HG03064 (cell line): ENCODE results near the gene GMPR2.

Source experiments
- ATAC-seq: cut with Tn5 transposase; IDR thresholded peaks from one replicate; pipeline ENCODE4 v1.9.1; 2021; ENCODE audit warnings: low read depth; ENCODE audit not compliant: unreplicated experiment

Gene GMPR2

DNA sequence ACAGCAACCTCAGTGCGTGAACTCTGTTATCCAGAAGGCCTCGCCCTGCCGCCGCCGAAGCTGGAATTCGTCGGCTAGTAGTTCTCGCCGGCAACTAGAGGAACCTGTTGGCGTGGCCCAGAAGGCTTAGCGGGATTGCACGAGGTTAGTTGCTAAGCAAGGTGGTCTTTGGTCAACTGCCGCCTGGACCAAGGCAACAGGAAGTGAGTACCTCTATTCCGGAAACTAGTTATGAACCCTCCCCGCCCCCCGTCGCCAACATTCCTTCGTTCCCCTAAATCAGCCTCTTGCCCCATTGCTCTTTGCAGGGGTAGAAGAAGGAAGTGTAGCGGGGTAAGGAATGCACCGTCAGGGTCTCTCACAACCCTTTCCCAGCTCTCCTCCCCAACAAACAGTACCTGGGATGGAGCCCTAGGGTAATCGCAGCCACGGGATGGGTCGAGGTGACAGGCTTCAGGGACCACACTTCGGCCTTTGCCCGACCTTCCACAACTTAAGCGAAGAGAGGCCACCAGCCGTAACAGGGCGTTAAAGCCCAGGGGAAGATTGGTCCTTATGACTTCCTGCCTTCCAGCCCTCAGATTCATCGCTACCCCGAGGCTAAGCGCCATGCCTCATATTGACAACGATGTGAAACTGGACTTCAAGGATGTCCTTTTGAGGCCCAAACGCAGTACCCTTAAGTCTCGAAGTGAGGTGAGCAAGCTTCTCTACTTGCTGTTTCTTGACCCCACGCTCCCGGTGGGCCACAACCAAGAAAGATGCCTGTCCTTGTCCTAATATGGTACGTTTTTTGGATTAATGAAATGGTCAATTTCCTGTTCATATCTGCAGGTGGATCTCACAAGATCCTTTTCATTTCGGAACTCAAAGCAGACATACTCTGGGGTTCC is at the start of gene GMPR2:
TSS of gene GMPR2 (plus strand) at position 285 of the 893 bp plus-strand sequence. CDS start at position 610, 325 bp downstream.
- ATAC-seq: peak; percentile 55

GRCh38 chr14:24183014-24183481 is 49.7 kb upstream of the GMPR2 start:
- ATAC-seq: no peak

DNA sequence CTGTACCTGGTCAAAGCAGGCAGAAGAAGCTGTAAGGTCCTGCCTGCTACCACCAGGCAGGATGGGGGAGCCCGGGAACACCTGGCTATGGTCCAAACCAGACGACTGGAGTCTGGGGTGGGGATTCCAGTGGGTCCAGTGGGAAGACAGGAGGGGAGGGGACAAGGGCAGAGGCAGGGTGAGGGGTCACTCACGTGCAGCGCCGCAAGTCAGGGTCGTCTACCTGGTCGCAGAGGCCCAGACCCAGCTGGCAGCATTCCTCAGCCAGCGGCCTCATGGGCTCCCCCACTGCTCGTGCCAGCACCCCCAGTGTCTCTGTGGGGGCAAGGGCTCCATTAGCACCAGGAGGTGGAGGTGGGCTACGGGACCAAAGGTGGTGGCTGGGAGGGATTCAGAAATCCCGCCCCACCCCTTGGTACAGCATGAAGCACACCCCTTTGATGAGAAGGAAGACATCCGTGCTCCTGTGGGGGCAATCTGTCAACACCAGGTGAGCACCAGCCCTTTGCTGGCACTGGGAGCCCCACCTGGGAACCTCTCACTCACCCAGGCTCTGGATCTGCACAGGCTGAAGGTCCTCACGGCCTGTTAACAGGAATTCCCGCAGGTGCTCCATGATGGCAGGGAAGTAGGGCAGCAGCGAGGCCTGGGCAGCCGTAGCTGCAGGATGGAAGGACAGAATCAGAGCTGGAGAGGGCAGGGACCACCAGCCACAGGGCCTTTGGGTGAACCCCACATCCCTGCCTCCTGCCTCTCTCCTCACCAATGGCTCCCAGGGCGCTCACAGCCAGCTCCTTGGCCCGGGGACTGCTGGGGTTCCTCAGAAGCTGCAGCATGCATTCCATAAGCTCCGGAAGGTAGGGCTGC is 48.4 kb upstream of the GMPR2 start:
- no peak for ATAC-seq

DNA sequence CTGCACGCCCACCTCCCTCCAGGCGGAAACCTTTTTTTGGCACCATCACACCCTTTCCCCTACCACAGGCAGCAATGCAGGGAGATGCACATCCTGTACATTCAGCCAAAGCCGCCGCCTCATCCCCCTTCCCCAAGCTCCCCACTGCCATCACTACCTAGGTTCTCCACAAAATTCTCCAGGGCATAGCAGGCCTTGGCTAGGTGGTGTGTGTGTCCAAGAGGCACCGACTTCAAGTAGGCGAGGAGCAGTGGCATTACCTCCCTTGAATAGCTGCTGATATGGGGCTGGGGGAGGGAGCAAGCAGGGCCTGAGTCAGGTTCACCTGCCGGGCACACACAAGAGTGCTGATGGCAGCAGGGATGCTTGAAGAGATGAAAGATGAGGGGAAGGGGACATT is 47.7 kb upstream of the GMPR2 start:
- no peak for ATAC-seq

- no peak for ATAC-seq
Observed at GRCh38 chr14:24185741-24186140, 47.0 kb upstream of the GMPR2 start.

- ATAC-seq: no peak
Observed at GRCh38 chr14:24186831-24187538, 45.7 kb upstream of the GMPR2 start.

- ATAC-seq: no peak
Observed at GRCh38 chr14:24187539-24187915, 45.2 kb upstream of the GMPR2 start.

GRCh38 chr14:24188251-24189058 is 44.3 kb upstream of the GMPR2 start, which contains the start of gene IPO4:
Gene IPO4, minus strand, starts transcription at chr14:24188816. Its CDS starts 29 bp downstream, at chr14:24188787.
- ATAC-seq: no peak

DNA sequence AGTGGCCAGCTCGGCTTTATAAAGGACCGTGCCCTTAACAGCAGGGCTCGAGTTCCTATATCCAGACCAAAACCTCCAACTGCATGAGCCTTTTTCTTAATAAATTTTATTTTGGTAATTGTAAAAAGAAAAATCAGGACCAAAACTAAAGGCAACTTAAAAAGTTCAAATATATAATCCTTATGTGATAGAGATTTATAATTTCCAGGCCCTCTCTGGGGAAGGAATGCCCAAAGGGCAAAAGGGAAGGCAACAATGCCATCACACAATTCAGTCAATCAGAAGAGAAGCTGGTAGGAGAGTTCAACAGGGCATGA is 43.7 kb upstream of the GMPR2 start:
- ATAC-seq: no peak

GRCh38 chr14:24189460-24189859 is 43.3 kb upstream of the GMPR2 start:
- ATAC-seq: no peak

DNA sequence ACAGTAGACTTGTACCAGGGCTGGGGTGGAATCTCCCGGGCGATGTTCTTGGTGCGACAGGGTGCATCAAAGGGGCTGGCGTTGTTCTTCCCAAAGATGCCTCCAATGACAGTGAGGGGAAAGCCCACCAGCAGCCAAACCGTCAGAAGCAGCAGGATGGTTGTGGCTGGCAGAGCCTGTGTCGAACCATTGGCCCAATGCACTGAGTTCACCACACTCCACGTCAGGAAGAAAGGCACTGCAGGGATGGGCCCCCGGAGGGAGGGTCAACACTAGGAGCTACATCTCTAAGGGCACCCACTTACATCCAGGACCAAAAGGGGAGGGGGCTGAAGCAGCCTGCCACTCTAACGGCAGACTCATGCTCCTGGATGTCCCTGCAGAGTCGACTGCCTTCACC is 42.3 kb upstream of the GMPR2 start:
- ATAC-seq: no peak

DNA sequence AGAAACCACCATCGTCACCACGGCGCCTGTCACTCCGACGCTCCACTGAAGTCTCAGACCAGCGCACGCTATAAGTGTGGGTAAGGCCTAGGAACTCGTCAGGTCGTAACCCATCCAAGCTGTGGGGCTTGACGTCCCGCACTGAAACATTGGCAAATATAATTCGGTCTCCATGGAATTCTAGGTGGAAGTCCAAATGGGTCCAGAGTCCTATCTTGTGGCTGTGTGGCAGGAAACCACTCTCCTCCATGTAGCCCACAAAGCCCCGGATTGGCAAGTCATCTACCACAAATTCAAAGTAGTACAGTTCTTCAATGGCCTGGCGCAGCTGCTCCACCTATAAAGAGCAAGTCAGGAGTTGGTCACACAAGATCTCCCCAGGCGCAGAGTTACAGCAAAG is 39.8 kb upstream of the GMPR2 start:
- ATAC-seq: no peak

GRCh38 chr14:24194186-24194872 is 38.4 kb upstream of the GMPR2 start:
- no peak for ATAC-seq

DNA sequence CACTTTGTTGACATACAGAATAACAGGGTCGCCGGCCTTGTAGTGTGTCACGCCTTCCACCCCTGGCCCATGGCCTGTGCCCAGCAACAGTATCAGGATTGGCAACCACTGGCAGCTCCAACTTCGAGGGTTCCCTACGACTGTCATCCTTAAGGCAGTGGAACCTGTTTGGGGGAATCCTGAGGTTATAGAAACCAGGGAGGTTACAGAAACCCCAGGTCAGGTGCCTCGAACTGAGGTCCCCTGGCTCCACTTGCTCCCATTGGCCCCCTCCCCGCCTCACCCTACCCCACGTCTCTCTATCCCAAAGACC is 37.9 kb upstream of the GMPR2 start:
- no peak for ATAC-seq

GRCh38 chr14:24195186-24196070 is 37.3 kb upstream of the GMPR2 start, which contains the start of gene TM9SF1:
Gene TM9SF1, minus strand, starts transcription at chr14:24195441. Its CDS starts 422 bp downstream, at chr14:24195019.
- ATAC-seq: peak; percentile 80

GRCh38 chr14:24196071-24197055 is 36.4 kb upstream of the GMPR2 start:
- peak; percentile 24 for ATAC-seq

- no peak for ATAC-seq
Observed at GRCh38 chr14:24197056-24197450, 35.7 kb upstream of the GMPR2 start.
